K562 (cell line): Measurements from ENCODE around the gene AKAIN1. TPM values are rescaled to one million over a fixed set of nuclear protein-coding genes. Genes with fewer than 3 reads are reported as not detected.

Experiments
- ATAC-seq: fragments of 200-7000 bp; cut with Tn5 transposase; 3 replicates; pipeline ENCODE4 v1.9.1; 2020; ENCODE audit warnings: moderate library complexity
- BruUV-seq: library from RNA; stranded (reverse); fragments of 400-500 nt; replicated peaks from 2 replicates; lab custom pipeline; 2021; lab: Mats Ljungman, UMichigan
- CTCF ChIA-PET: fragments of 300-600 bp; formaldehyde crosslinking; extraction: SDS; loops from one replicate; lab custom pipeline; 2021; ENCODE audit warnings: low intra/inter-chr PET ratio; lab: Yijun Ruan, JAX
- POLR2A ChIA-PET: fragments of 300-600, 350-650 bp; sonication (Branson Sonifier 250); formaldehyde crosslinking; extraction: SDS; loops from one replicate; lab custom pipeline; 2021; ENCODE audit warnings: antibody characterized with exemption, inconsistent platforms; lab: Yijun Ruan, JAX
- DNase-seq, 4 experiments: peaks; one replicate each; pipeline versions ENCODE4 v3.0.0 to v3.0.0-alpha.2; 2011 to 2018; ENCODE audit warnings: low spot score in 3 of 4, mixed read lengths in 3 of 4; ENCODE audit errors: extremely low read depth in 1 of 4
- FAIRE-seq: peaks from 2 replicates; lab custom pipeline; 2011; peaks lifted over from hg19 to GRCh38; lab: Jason Lieb, UNC
- H2AFZ ChIP-seq: 2 replicates; pipeline ENCODE4 v1.6.0; 2011; ENCODE audit warnings: low read depth, low read length, control low read depth, inconsistent platforms
- H3K27ac ChIP-seq: fragments of 200-600 bp; 3 replicates; pipeline ENCODE4 v1.8.0; 2011; ENCODE audit warnings: low read depth, mild to moderate bottlenecking, control low read depth, inconsistent platforms, low read length, moderate library complexity, mixed read lengths; ENCODE audit errors: extremely low read depth
- H3K27me3 ChIP-seq, 2 experiments: fragments of 300-600 bp in 1 of 2; 2 replicates in 1 of 2; 3 replicates in 1 of 2; pipeline versions ENCODE4 v1.6.0 to v1.8.0; 2011; ENCODE audit warnings: inconsistent platforms in 2 of 2, low read length in 2 of 2, mild to moderate bottlenecking in 1 of 2, mixed read lengths in 1 of 2, moderate library complexity in 1 of 2; ENCODE audit not compliant: control insufficient read depth in 2 of 2, insufficient read depth in 2 of 2
- H3K36me3 ChIP-seq: fragments of 300-600 bp; 3 replicates; pipeline ENCODE4 v1.8.0; 2011; ENCODE audit warnings: mild to moderate bottlenecking, low read length, inconsistent platforms; ENCODE audit not compliant: control insufficient read depth, insufficient read depth
- H3K4me1 ChIP-seq, 2 experiments: fragments of 200-600 bp in 1 of 2; replicated peaks in 1 of 2; 2 replicates in 1 of 2; 3 replicates in 1 of 2; pipeline versions ENCODE4 v1.5.1 to v1.8.0; 2011; ENCODE audit warnings: inconsistent platforms in 2 of 2, low read length in 2 of 2, mild to moderate bottlenecking in 1 of 2, mixed read lengths in 1 of 2, moderate library complexity in 1 of 2; ENCODE audit not compliant: control insufficient read depth in 2 of 2, insufficient read depth in 2 of 2
- H3K4me2 ChIP-seq: 2 replicates; pipeline ENCODE4 v1.6.1; 2011; ENCODE audit warnings: low read length, control low read depth, inconsistent platforms, mixed read lengths; ENCODE audit not compliant: insufficient read depth
- H3K4me3 ChIP-seq: fragments of 200-600 bp; sonication (generic), shearing (Covaris generic); 2 replicates; pipeline ENCODE4 v1.5.1; 2016; ENCODE audit warnings: control low read depth, inconsistent platforms
- H3K79me2 ChIP-seq: fragments of 200-600 bp; 3 replicates; pipeline ENCODE4 v1.8.0; 2011; ENCODE audit warnings: low read length, inconsistent platforms; ENCODE audit not compliant: control insufficient read depth, insufficient read depth
- H3K9ac ChIP-seq, 2 experiments: 2 replicates each; pipeline versions ENCODE4 v1.6.0 to v1.6.1; 2011; ENCODE audit warnings: low read depth in 2 of 2, low read length in 2 of 2, control low read depth in 1 of 2, inconsistent platforms in 1 of 2, mild to moderate bottlenecking in 1 of 2, mixed read lengths in 1 of 2; ENCODE audit not compliant: insufficient read depth in 1 of 2
- H3K9me1 ChIP-seq: one replicate; pipeline ENCODE4 v1.6.0; 2011; ENCODE audit warnings: inconsistent platforms, mild to moderate bottlenecking, low read length, moderate library complexity; ENCODE audit not compliant: control insufficient read depth, insufficient read depth
- H3K9me3 ChIP-seq: replicated peaks from 2 replicates; pipeline ENCODE4 v1.5.1; 2011; ENCODE audit warnings: low read depth, low read length, inconsistent platforms; ENCODE audit not compliant: control insufficient read depth, insufficient read depth
- H4K20me1 ChIP-seq: replicated peaks from 2 replicates; pipeline ENCODE4 v1.6.1; 2011; ENCODE audit warnings: low read length, inconsistent platforms, mixed read lengths; ENCODE audit not compliant: control insufficient read depth, insufficient read depth
- ETV1 ChIP-seq: fragments of 450-650 bp; conservative IDR thresholded peaks from 2 replicates; pipeline ENCODE4 v1.6.1; 2016; ENCODE audit warnings: missing genetic modification characterization, control low read depth, low read depth, missing compliant biosample characterization
- HIVEP1 ChIP-seq: fragments of 250-450 bp; sonication (Bioruptor Pico); IDR thresholded peaks from 2 replicates; pipeline ENCODE4 v1.4.0; 2020; ENCODE audit warnings: mild to moderate bottlenecking
- HMGXB4 ChIP-seq: sonication (generic); formaldehyde crosslinking; IDR thresholded peaks from 2 replicates; pipeline ENCODE4 v1.8.1; 2023; ENCODE audit warnings: mild to moderate bottlenecking, missing genetic modification reagents
- MBD2 ChIP-seq: sonication (generic); IDR thresholded peaks from 2 replicates; pipeline ENCODE4 v1.6.1; 2016; ENCODE audit warnings: low read depth, borderline replicate concordance
- NCOA1 ChIP-seq: fragments of 450-650 bp; IDR thresholded peaks from 2 replicates; pipeline ENCODE4 v1.6.1; 2016; ENCODE audit warnings: low read depth
- POLR2A ChIP-seq: fragments of 450-650 bp; conservative IDR thresholded peaks from 2 replicates; pipeline ENCODE4 v1.6.1; 2016
- RHOXF2B ChIP-seq: fragments of 250-450 bp; sonication (Bioruptor Pico); conservative IDR thresholded peaks from 2 replicates; pipeline ENCODE4 v1.5.1; 2021
- SRSF7 ChIP-seq: fragments of 200-400 bp; formaldehyde crosslinking; optimal IDR thresholded peaks from 2 replicates; pipeline ENCODE3; 2017; ENCODE audit warnings: mild to moderate bottlenecking, low read depth, low read length
- SUPT5H ChIP-seq: fragments of 450-650 bp; IDR thresholded peaks from 2 replicates; pipeline ENCODE4 v1.6.1; 2016
- ZNF431 ChIP-seq: sonication (generic); formaldehyde crosslinking; IDR thresholded peaks from 2 replicates; pipeline ENCODE4 v1.8.0; 2022; ENCODE audit warnings: mild to moderate bottlenecking, missing genetic modification reagents
- WGBS: fragments of 100-300 bp; shearing (Covaris generic); methylation state at CpG from one replicate; pipeline ENCODE4 v1.1.6; 2016; ENCODE audit warnings: low coverage, mixed read lengths; ENCODE audit not compliant: insufficient coverage; ENCODE audit errors: missing lambda C conversion rate; 5-methylcytosine and 5-hydroxymethylcytosine counted together
- in situ Hi-C: fragments of 300-500 bp; cut with MboI; formaldehyde crosslinking; loops from 4 replicates; pipeline ENCODE4 v1.15.0; 2018; ENCODE audit warnings: inconsistent platforms, mixed read lengths
- intact Hi-C: fragments of 100-400 bp; cut with micrococcal nuclease; formaldehyde crosslinking; loops from 2 replicates; pipeline ENCODE4 v1.14.2; 2022
- polyA plus RNA-seq, 8 experiments: library from polyadenylated mRNA; depleted of rRNA in 4 of 8; stranded (reverse) in 5 of 8; unstranded in 3 of 8; fragments of >200 nt; fragmentation: Nextera tagmentation in 2 of 8; fragmentation: Illumina TruSeq in 1 of 8; extraction: Ambion mirVana in 2 of 8; extraction: Trizol in 1 of 8; gene quantifications; 2 replicates each; pipeline versions ENCODE4 v1.2.1 to v1.2.3, GENCODE V29; 2011 to 2014; ENCODE audit warnings: inconsistent platforms in 1 of 8, missing spikeins in 1 of 8
- total RNA-seq, 7 experiments: library from RNA; depleted of rRNA in 6 of 7; stranded (reverse); fragments of >200 nt in 6 of 7; fragmentation: Illumina TruSeq in 2 of 7; extraction: Trizol in 2 of 7; gene quantifications; 2 replicates each; pipeline versions ENCODE4 v1.2.1 to v1.2.3, GENCODE V29; 2011 to 2021; ENCODE audit warnings: low replicate concordance in 1 of 7
- TF ChIP-seq, protein P1 (sequence below): fragments of 250-450 bp; sonication (Bioruptor Pico); IDR thresholded peaks from 2 replicates; pipeline ENCODE4 v1.4.0; 2020; ENCODE audit warnings: mild to moderate bottlenecking
- TF ChIP-seq, protein P2 (sequence below): fragments of 450-650 bp; IDR thresholded peaks from 2 replicates; pipeline ENCODE4 v1.6.1; 2018; ENCODE audit not compliant: partially characterized antibody
- TF ChIP-seq, protein P3 (sequence below): fragments of 250-450 bp; sonication (Bioruptor Pico); IDR thresholded peaks from 2 replicates; pipeline ENCODE4 v1.4.0; 2020; ENCODE audit warnings: mild to moderate bottlenecking, moderate library complexity

Gene AKAIN1
- total and polyA plus RNA-seq, 9 of the 15 experiments (the other 6 are each of a cell fraction or from before 2014, with no cell fraction given) = not detected

GRCh38 chr18:5173646-5174045, 23.4 kb downstream of the AKAIN1 start:
- Histone ChIP-seq H3K9ac (no peak overlapping the region), H3K9me1 (no peaks in the 10 kb centered on the region), H3K4me3 (no peak overlapping the region), H3K79me2 (no peaks in the 10 kb centered on the region), H3K36me3 (no peaks in the 10 kb centered on the region), H3K4me2 (no peak overlapping the region), H3K9me3 (no peaks in the 10 kb centered on the region), H3K27me3 (no peaks in the 10 kb centered on the region), H2AFZ (no peak overlapping the region), H4K20me1 (no peaks in the 10 kb centered on the region), H3K27ac (no peak overlapping the region), H3K4me1 (no peaks in the 10 kb centered on the region)
- no peak for FAIRE-seq
- no TSS peak for BruUV-seq
- 0% methylated on average over 6 of the region's 6 CpGs for WGBS
- no peak for DNase-seq
- no peak for ATAC-seq
- ChIA-PET POLR2A (no interaction called here), CTCF (no interaction called here)
- in situ Hi-C loops = no loop called here
- intact Hi-C loops = no loop called here
- TF ChIP-seq, protein P1, sequence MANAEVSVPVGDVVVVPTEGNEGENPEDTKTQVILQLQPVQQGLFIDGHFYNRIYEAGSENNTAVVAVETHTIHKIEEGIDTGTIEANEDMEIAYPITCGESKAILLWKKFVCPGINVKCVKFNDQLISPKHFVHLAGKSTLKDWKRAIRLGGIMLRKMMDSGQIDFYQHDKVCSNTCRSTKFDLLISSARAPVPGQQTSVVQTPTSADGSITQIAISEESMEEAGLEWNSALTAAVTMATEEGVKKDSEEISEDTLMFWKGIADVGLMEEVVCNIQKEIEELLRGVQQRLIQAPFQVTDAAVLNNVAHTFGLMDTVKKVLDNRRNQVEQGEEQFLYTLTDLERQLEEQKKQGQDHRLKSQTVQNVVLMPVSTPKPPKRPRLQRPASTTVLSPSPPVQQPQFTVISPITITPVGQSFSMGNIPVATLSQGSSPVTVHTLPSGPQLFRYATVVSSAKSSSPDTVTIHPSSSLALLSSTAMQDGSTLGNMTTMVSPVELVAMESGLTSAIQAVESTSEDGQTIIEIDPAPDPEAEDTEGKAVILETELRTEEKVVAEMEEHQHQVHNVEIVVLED (CRISPR knock-in tag) = no peak
- no peak for TF ChIP-seq SUPT5H
- no peak for TF ChIP-seq ETV1 (tag)
- no peak for TF ChIP-seq MBD2
- TF ChIP-seq, protein P2, sequence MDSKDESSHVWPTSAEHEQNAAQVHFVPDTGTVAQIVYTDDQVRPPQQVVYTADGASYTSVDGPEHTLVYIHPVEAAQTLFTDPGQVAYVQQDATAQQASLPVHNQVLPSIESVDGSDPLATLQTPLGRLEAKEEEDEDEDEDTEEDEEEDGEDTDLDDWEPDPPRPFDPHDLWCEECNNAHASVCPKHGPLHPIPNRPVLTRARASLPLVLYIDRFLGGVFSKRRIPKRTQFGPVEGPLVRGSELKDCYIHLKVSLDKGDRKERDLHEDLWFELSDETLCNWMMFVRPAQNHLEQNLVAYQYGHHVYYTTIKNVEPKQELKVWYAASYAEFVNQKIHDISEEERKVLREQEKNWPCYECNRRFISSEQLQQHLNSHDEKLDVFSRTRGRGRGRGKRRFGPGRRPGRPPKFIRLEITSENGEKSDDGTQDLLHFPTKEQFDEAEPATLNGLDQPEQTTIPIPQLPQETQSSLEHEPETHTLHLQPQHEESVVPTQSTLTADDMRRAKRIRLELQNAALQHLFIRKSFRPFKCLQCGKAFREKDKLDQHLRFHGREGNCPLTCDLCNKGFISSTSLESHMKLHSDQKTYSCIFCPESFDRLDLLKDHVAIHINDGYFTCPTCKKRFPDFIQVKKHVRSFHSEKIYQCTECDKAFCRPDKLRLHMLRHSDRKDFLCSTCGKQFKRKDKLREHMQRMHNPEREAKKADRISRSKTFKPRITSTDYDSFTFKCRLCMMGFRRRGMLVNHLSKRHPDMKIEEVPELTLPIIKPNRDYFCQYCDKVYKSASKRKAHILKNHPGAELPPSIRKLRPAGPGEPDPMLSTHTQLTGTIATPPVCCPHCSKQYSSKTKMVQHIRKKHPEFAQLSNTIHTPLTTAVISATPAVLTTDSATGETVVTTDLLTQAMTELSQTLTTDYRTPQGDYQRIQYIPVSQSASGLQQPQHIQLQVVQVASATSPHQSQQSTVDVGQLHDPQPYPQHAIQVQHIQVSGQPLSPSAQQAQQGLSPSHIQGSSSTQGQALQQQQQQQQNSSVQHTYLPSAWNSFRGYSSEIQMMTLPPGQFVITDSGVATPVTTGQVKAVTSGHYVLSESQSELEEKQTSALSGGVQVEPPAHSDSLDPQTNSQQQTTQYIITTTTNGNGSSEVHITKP = no peak
- no peak for TF ChIP-seq POLR2A
- no peak for TF ChIP-seq HIVEP1 (CRISPR knock-in tag)
- no peak for TF ChIP-seq SRSF7
- no peak for TF ChIP-seq NCOA1
- no peak for TF ChIP-seq ZNF431 (CRISPR knock-in tag)
- no peak for TF ChIP-seq HMGXB4 (CRISPR knock-in tag)
- TF ChIP-seq, protein P3, sequence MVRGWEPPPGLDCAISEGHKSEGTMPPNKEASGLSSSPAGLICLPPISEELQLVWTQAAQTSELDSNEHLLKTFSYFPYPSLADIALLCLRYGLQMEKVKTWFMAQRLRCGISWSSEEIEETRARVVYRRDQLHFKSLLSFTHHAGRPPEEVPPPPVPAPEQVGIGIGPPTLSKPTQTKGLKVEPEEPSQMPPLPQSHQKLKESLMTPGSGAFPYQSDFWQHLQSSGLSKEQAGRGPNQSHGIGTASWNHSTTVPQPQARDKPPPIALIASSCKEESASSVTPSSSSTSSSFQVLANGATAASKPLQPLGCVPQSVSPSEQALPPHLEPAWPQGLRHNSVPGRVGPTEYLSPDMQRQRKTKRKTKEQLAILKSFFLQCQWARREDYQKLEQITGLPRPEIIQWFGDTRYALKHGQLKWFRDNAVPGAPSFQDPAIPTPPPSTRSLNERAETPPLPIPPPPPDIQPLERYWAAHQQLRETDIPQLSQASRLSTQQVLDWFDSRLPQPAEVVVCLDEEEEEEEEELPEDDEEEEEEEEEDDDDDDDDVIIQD (CRISPR knock-in tag) = no peak
- TF ChIP-seq RHOXF2B = no peak
